HepG2 (cell line): ENCODE results near the gene MAP3K4. TPM values are rescaled to one million over a fixed set of nuclear protein-coding genes. Genes with fewer than 3 reads are reported as not detected.

Experiments
- ATAC-seq: fragments of 200-7000 bp; cut with Tn5 transposase; 3 replicates; pipeline ENCODE4 v1.9.1; 2020; ENCODE audit warnings: mild to moderate bottlenecking, moderate library complexity
- BruUV-seq: library from RNA; stranded (reverse); fragments of 400-500 nt; replicated peaks from 2 replicates; lab custom pipeline; 2021; lab: Mats Ljungman, UMichigan
- CTCF ChIA-PET: fragments of 300-600 bp; formaldehyde crosslinking; extraction: SDS; loops from one replicate; lab custom pipeline; 2021; ENCODE audit warnings: low total read pairs, inconsistent platforms, low intra/inter-chr PET ratio; lab: Yijun Ruan, JAX
- POLR2A ChIA-PET: fragments of 350-600 bp; sonication (Branson Sonifier 250); formaldehyde crosslinking; loops from one replicate; lab custom pipeline; 2020; ENCODE audit warnings: antibody characterized with exemption, inconsistent platforms; lab: Yijun Ruan, JAX
- DNase-seq: peaks from one replicate; pipeline ENCODE4 v3.0.0-alpha.2; 2015; ENCODE audit warnings: low spot score
- FAIRE-seq: peaks from 3 replicates; lab custom pipeline; 2011; peaks lifted over from hg19 to GRCh38; lab: Jason Lieb, UNC
- H2AFZ ChIP-seq: one replicate; pipeline ENCODE4 v1.6.1; 2011; ENCODE audit warnings: low read length, inconsistent platforms
- H3K27ac ChIP-seq: fragments of 300-600 bp; 3 replicates; pipeline ENCODE4 v1.8.0; 2011; ENCODE audit warnings: mixed run types, mild to moderate bottlenecking, mixed read lengths, low read length, inconsistent platforms; ENCODE audit not compliant: insufficient read depth; ENCODE audit errors: extremely low read length
- H3K27me3 ChIP-seq, 2 experiments: fragments of 200-600 bp in 1 of 2; 2 replicates in 1 of 2; 3 replicates in 1 of 2; pipeline versions ENCODE4 v1.6.0 to v1.8.0; 2011; ENCODE audit warnings: low read length in 2 of 2, mild to moderate bottlenecking in 2 of 2, moderate library complexity in 2 of 2, inconsistent platforms in 1 of 2; ENCODE audit not compliant: insufficient read depth in 2 of 2, control insufficient read depth in 1 of 2
- H3K36me3 ChIP-seq, 2 experiments: fragments of 200-600 bp in 1 of 2; replicated peaks in 1 of 2; 2 replicates in 1 of 2; 3 replicates in 1 of 2; pipeline versions ENCODE4 v1.5.1 to v1.8.0; 2011; ENCODE audit warnings: low read length in 2 of 2, inconsistent platforms in 1 of 2; ENCODE audit not compliant: insufficient read depth in 2 of 2, control insufficient read depth in 1 of 2
- H3K4me1 ChIP-seq: 2 replicates; pipeline ENCODE4 v1.5.1; 2012; ENCODE audit warnings: low read length, inconsistent platforms; ENCODE audit not compliant: insufficient read depth
- H3K4me2 ChIP-seq: 2 replicates; pipeline ENCODE4 v1.6.0; 2011; ENCODE audit warnings: low read depth, low read length, inconsistent platforms
- H3K4me3 ChIP-seq, 3 experiments: fragments of 200-600 bp in 1 of 3; sonication (generic), shearing (Covaris generic) in 1 of 3; replicated peaks in 1 of 3; 2 replicates each; pipeline ENCODE4 v1.5.1; 2011 to 2016; ENCODE audit warnings: low read length in 3 of 3, inconsistent platforms in 2 of 3, low read depth in 2 of 3, mild to moderate bottlenecking in 2 of 3, control low read depth in 1 of 3, mixed read lengths in 1 of 3; ENCODE audit not compliant: insufficient read depth in 1 of 3
- H3K79me2 ChIP-seq: one replicate; pipeline ENCODE4 v1.6.1; 2011; ENCODE audit warnings: low read length, inconsistent platforms; ENCODE audit not compliant: insufficient read depth
- H3K9ac ChIP-seq: 2 replicates; pipeline ENCODE4 v1.6.0; 2011; ENCODE audit warnings: mild to moderate bottlenecking, low read depth, low read length, inconsistent platforms; ENCODE audit not compliant: insufficient read depth
- H3K9me3 ChIP-seq: 2 replicates; pipeline ENCODE4 v1.5.1; 2012; ENCODE audit warnings: mild to moderate bottlenecking, low read length
- H4K20me1 ChIP-seq: 2 replicates; pipeline ENCODE4 v1.6.0; 2011; ENCODE audit warnings: inconsistent platforms, mild to moderate bottlenecking, low read length, moderate library complexity; ENCODE audit not compliant: insufficient read depth
- ATF7 ChIP-seq, 2 experiments: fragments of 450-650 bp in 1 of 2; sonication (generic) in 1 of 2; formaldehyde crosslinking in 1 of 2; IDR thresholded peaks; 2 replicates each; pipeline versions ENCODE4 v1.4.0 to v1.6.1; 2016 to 2020; ENCODE audit warnings: antibody characterized with exemption in 1 of 2, mild to moderate bottlenecking in 1 of 2, missing genetic modification reagents in 1 of 2
- SIN3A ChIP-seq: IDR thresholded peaks from 2 replicates; pipeline ENCODE4 v1.6.1; 2011; ENCODE audit warnings: low read depth, mild to moderate bottlenecking, control low read depth, low read length, borderline replicate concordance
- XBP1 ChIP-seq: sonication (generic); formaldehyde crosslinking; IDR thresholded peaks from 2 replicates; pipeline ENCODE4 v1.5.0; 2020; ENCODE audit warnings: missing genetic modification reagents
- ZNF138 ChIP-seq: sonication (generic); formaldehyde crosslinking; IDR thresholded peaks from 2 replicates; pipeline ENCODE4 v1.5.0; 2020; ENCODE audit warnings: mild to moderate bottlenecking, low read depth, missing genetic modification reagents
- ZNF17 ChIP-seq: sonication (generic); formaldehyde crosslinking; IDR thresholded peaks from 2 replicates; pipeline ENCODE4 v1.5.0; 2020; ENCODE audit warnings: mild to moderate bottlenecking, missing genetic modification reagents
- ZNF331 ChIP-seq: sonication (generic); formaldehyde crosslinking; IDR thresholded peaks from 2 replicates; pipeline ENCODE4 v1.4.0; 2020; ENCODE audit warnings: missing genetic modification reagents
- ZNF710 ChIP-seq: sonication (generic); formaldehyde crosslinking; IDR thresholded peaks from 2 replicates; pipeline ENCODE4 v1.5.0; 2020; ENCODE audit warnings: mild to moderate bottlenecking, missing genetic modification reagents, borderline replicate concordance
- ZNF761 ChIP-seq: sonication (generic); formaldehyde crosslinking; conservative IDR thresholded peaks from 2 replicates; pipeline ENCODE4 v1.4.0; 2020; ENCODE audit warnings: mild to moderate bottlenecking, missing genetic modification reagents
- WGBS: methylation state at CpG from one replicate; pipeline ENCODE4 v1.1.6; 2017; ENCODE audit warnings: low lambda C conversion rate; 5-methylcytosine and 5-hydroxymethylcytosine counted together
- in situ Hi-C: cut with HindIII; loops from 2 replicates; pipeline ENCODE4 v1.10.0; 2017; ENCODE audit warnings: low pct_unique_long_range_greater_than_20kb; ENCODE audit not compliant: extremely low pct_ligation_motif_present
- intact Hi-C: fragments of 100-400 bp; cut with micrococcal nuclease; formaldehyde crosslinking; loops from one replicate; pipeline ENCODE4 v1.10.0; 2022; ENCODE audit not compliant: unreplicated experiment
- polyA plus RNA-seq, 8 experiments: library from polyadenylated mRNA; depleted of rRNA in 3 of 8; stranded (reverse) in 7 of 8; unstranded in 1 of 8; fragments of >200 nt; fragmentation: Illumina TruSeq in 4 of 8; extraction: Trizol in 4 of 8; gene quantifications; 2 replicates each; pipeline versions ENCODE4 v1.2.1 to v1.2.3, GENCODE V29; 2011 to 2016; ENCODE audit warnings: low read depth in 4 of 8, missing spikeins in 1 of 8, mixed read lengths in 1 of 8; ENCODE audit not compliant: insufficient read depth in 1 of 8
- total RNA-seq, 5 experiments: library from RNA; depleted of rRNA; stranded (reverse); fragments of >200 nt; fragmentation: Illumina TruSeq; extraction: Trizol; gene quantifications; 2 replicates each; pipeline ENCODE4 v1.2.3, GENCODE V29; 2016; ENCODE audit warnings: low read depth in 1 of 5

The MAP3K4 gene
- total and polyA plus RNA-seq, 2 of the 13 experiments (the other 11 are each of a cell fraction or from before 2014, with no cell fraction given) = 12.9 to 33.6 TPM

DNA sequence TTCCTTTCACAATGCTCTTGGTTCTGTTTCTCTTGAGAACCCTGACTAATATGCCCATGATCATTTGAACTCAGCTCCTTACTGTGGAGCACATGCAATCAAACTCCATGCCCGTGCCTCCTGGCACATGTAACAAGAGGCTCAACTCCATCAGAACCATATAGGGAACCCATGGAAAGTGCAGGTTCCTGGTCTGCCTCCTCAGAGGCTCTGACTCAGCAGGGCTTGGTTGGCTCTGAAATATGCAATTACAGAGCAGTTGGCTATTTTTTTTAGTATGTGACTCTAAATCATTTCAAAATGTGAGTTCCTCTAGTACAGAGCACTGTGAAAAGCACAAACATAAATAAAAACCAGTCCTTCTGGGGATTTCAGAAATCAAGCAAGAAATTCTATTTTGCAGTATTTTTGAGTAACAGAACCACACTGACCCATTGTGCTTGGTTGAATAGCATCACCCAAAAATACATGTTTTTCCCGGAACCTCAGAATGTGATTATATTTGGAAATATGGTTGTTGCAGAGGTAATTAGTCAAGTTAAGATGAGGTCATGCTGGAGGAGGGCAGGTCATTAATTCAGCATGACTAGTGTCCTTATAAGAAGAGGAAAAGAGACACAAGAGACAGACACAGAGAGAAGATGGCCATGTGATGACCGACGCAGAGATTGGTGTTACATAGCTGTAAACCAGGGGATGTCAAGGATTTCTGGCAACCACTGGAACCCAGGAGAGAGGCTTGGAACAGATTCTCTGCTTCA lies 13.2 kb upstream of the MAP3K4 start:
- no peaks in the 10 kb centered on the region for H3K79me2 ChIP-seq
- no peak overlapping the region for H3K4me2 ChIP-seq
- H4K20me1 ChIP-seq = no peaks in the 10 kb centered on the region
- H3K36me3 ChIP-seq = no peaks in the 10 kb centered on the region
- BruUV-seq = no TSS peak
- no peak overlapping the region for H2AFZ ChIP-seq
- in situ Hi-C loops = no loop called here
- ATAC-seq (no peak), DNase-seq (no peak), FAIRE-seq (no peak)
- CTCF ChIA-PET = no interaction called here
- H3K27ac ChIP-seq = no peak overlapping the region
- H3K4me1 ChIP-seq = no peaks in the 10 kb centered on the region
- H3K9me3 ChIP-seq = peaks cover 11% of the 10 kb centered on the region
- H3K4me3 ChIP-seq = no peak overlapping the region
- H3K9ac ChIP-seq = no peak overlapping the region
- TF ChIP-seq ZNF17 (CRISPR knock-in tag) (no peak), ZNF331 (CRISPR knock-in tag) (no peak), ZNF138 (CRISPR knock-in tag) (no peak), ZNF710 (CRISPR knock-in tag) (no peak), SIN3A (no peak), ATF7 (IDR thresholded peaks at IDR 0.05) (0 out of 2 replicates have a peak, but pooled peaks have one; percentile 20), ATF7 (CRISPR knock-in tag; IDR thresholded peaks at IDR 0.05) (no peak), ZNF761 (CRISPR knock-in tag) (no peak), XBP1 (no peak)
- TF ChIP-seq, all 625 proteins: peak for 1
- WGBS = 29% methylated on average over 4 of the region's 4 CpGs
- peaks cover 0 to 8% of the 10 kb centered on the region in 2 experiments; a peak in 4 of 5 replicates for H3K27me3 ChIP-seq
- intact Hi-C loops = no loop called here
- POLR2A ChIA-PET = no interaction called here
